Stimulated activated CD4-positive, alpha-beta T cell treated with anti-CD3 and anti-CD28 coated beads, Interleukin-2, amount 100 ng/mL, for 4 hours (primary cell): ENCODE measurements around the gene GTF3A.

ENCODE experiments used
- DNase-seq: peaks from one replicate; pipeline ENCODE4 v3.0.0-alpha.2; 2020; ENCODE audit warnings: low read depth

The GTF3A gene

GRCh38 chr13:27405546-27406134 is 18.8 kb upstream of the GTF3A start:
- no peak for DNase-seq

GRCh38 chr13:27406178-27406939 is 18.1 kb upstream of the GTF3A start:
- no peak for DNase-seq

DNA sequence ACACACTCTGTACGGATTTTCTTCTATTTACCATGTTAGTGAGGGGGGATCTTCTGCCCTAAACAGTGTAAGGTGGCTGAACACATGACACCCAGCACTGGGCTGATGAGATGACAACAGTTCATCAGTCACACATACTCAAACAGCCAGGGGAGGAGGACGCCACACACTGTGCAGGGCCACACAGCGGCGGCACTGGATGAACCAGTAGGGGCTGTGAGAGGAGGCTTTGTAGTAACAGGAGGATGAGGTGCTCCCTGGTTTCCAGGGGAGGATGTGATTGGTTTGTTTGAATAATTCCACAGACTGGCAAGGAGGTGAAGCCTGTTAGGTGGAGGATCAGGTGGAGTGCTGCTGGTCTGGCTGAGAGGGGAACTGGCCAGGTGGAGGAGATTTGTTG is 16.3 kb upstream of the GTF3A start:
- DNase-seq, result no peak

DNA sequence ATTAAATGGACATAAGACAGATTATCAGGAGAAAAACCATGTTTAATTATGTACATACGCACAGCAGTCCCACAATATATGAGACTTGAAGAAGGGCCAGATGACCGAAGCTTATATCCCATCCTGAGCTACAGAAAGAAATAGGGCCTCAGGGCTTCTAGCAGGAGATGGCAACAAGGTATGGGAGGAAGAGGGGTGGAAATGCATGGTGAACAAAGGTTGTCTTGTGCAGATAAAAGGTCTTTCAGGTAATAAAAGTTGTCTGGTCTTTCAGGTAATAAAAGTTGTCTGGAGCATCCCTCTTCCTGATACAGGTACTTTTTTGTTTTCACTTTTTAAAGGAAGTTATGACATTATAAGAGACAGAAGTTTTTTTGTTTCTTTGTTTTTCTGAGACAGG is 15.4 kb upstream of the GTF3A start:
- DNase-seq, result no peak

DNA sequence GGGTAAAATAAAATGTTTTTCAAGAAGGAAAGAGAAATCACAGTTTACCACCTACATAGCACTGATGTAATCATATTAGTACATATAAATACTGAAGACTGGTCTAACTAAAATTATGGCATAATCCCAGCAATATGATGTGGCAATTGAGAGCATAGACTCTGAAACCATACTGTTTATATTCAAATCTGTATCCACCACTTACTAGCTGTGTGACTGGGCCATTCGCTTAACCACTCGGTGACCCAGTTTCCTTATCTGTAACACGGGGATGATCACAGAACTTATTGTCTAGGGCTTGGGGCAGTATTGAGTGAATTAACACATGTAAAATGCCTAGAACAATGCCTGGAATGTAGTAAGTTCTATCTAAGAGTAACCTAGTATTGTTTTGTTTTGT is 13.1 kb upstream of the GTF3A start:
- no peak for DNase-seq

DNA sequence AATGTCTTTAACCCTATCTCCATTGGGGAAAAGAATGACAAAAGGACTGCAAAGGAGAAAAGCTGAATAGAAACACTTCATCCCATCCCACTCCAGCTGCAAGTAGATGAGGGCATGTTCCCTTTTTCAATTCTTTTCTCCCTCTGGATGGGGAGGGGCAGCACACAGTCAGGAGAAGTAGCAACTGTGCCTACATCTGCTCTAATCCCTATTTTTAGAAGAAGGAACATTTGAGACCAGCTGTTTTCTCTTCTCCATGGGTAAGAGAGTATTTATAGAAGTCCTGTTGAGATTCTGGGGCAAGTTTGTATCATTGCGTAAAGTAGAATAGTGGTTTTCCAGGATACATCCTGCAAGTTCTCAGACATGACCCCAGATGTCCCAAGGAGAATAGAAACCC is 9.3 kb upstream of the GTF3A start:
- DNase-seq, result no peak

- no peak for DNase-seq
Observed at GRCh38 chr13:27419328-27419727, 5.1 kb upstream of the GTF3A start.

DNA sequence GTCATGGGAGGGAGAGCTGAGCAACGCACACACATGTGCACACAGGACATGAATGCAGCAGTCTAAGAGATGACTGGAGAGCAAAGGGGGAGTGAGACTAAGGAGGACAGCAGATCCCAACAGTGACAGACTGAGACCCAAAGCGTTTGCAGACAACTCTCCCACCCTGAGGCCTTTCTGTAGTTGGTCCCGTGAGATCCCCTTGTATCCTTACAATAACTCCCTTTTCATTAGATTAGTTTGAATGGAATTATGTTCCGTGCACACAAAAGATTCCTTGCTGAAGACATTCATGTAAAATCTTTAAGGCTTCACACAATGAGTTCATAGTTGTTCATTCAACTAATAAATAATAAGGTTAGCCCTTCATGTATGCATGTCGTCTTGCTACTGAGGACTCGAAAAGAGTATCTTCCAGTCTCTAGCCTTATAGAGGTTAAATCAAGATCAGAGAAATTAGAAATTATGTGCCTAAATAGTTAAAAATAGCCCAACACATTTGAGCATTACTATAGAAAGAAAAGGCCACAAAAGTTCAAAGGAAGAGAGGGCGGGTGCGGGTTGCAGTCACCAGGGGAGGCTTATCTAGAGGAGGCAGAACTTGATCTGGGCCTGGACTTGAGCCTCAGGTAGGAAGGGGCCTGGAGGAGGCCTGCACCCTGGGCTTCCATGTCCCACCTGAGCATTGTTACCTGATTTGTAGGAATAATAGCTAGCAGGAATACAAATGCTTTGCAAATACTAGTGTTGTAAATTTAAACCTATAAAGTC is 3.1 kb upstream of the GTF3A start:
- DNase-seq, result no peak

DNA sequence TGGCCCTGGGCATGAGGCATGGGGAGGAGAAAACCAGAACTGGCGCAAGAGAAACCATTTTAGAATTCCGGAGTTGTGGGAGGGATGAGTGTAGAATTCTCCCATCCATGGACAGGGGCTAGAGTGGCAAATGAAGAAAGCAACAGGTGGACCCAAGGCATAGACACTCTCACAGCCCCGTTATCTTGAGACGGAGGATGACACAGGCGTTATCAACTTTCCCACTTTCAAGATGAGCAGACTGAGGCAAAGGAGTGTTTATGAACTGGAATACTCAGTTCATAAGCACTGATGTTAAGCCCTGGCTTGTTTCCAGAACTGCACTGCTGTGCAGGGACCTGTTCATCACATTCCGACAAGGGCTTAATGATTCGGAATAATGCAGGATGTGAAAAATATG is 1.1 kb upstream of the GTF3A start:
- no peak for DNase-seq

DNA sequence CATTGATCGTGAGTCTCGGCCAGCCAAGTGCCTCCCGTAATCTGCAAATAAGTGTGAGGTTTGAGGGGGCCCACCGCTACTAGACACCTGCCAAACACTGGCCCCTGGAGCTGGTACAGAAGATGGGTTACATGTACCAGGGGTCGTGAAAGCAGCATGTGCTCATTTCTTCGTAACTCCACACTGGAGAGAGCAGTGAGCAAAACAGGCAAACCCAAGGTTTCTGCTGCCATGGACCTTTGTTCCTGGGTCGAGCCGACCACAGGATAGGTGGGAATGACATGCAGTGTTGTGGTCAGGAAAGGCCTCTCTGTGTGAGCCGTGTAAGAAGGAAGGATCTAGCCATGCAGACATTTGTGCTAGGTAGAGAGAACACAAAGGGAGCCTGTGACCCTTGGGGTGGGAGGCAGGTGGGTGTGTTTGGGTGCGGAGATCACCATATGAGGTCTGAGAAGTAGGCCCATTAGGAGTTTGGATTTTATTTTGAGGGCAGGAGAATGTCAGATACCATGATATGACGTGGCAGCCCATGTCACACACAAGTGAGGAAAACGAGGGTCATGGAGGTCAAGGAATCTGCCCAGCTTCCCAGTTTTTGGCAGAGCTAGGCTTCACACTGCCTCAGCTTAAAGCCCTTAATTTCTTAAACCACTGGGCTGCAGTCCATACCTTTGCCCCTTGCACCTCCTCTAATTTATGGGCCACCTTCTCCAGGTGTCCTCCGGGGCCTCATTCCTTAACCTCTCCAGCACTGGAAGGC is 919 bp downstream of the GTF3A start:
- DNase-seq, result no peak

GRCh38 chr13:27425918-27426630 is 1.7 kb downstream of the GTF3A start:
- peak; percentile 65 for DNase-seq

- DNase-seq, result no peak
Observed at GRCh38 chr13:27427641-27428040, 3.2 kb downstream of the GTF3A start.

GRCh38 chr13:27428160-27428559 is 3.7 kb downstream of the GTF3A start:
- DNase-seq, result no peak

- DNase-seq, result no peak
Observed at GRCh38 chr13:27432180-27432579, 7.8 kb downstream of the GTF3A start.

GRCh38 chr13:27432611-27433210 is 8.3 kb downstream of the GTF3A start:
- no peak for DNase-seq

DNA sequence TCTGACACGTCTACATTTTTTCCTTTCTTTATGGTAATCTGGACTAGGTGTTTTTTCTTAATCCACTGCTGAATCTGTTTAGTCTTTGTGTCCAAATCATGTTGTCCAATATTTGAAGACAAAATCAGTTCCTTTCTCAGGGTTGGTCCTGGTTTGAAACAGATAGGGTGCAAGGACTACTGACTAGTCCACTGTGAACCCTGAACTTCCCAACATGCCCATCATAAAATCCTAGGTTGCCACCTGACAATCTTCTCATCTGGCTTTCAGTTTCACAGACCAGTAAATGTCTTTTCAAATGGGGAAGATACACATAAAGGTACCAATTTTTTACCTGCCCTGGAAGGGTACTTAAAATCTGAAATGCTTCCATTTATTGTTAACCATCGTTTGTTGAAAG is 12.7 kb downstream of the GTF3A start:
- DNase-seq, result no peak

DNA sequence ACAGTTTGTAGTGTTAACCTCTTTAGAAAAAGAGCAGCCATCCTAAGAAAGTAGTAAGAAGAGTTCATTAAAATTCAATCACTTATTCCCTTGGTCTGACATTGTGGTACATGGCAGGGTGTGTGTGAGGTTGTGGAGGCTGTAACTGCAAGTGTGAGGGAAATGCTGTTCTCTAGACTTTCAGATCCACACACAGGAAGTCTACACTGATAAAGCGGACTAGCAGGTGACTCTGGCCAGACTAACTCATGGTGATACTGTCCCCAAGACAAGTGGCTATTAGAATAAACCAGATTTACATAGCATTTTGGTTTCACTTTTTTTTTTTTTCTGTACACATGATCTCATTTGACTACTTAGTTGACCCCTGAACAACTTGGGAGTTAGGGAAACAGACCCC is 16.0 kb downstream of the GTF3A start:
- DNase-seq, result no peak

DNA sequence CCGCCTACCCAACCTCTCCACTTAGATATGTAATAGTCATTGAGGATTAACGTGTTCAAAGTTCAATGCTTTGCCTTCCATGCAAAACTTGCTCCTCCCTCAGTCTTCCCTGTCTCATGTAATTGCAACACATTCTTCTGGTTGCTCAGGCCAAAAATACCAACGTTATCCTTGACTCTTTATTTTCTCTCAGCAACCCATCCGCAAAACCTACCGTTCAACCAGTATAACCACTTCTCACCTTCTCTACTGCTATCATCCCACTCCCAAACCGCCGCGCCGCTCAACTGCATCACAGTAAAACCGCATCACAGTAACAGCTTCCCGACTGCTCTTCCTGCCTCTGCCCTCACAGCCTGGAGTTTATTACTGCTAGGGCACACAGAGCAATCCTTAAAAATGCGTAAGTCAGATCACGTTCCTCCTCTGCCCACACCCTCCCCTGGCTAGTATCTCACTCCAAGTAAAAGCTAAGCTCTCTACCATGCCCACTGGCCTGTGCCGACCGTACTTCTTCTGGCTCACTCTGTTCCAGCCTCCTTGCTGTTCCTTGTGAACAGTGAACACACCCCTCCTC is 17.7 kb downstream of the GTF3A start:
- no peak for DNase-seq

DNA sequence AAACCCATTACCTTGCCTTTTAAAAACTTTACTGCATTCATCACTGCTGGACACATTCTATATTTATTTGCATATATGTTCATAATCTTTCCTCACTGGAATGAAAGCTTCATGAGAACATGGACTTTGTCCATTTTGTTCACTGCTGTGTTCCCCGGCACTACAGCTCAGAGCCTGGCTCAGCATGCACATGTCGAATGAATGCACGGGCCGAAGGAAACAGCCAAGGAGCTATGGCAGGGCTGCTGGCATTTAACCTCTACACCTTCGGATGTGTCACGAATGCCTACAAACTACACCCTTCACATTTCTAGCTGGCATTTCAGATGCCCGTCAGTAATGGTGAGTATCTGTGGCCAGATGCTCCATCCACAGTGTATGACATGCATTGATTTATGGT is 18.4 kb downstream of the GTF3A start:
- no peak for DNase-seq

- DNase-seq, result no peak
Observed at GRCh38 chr13:27446986-27447583, 22.7 kb downstream of the GTF3A start.

DNA sequence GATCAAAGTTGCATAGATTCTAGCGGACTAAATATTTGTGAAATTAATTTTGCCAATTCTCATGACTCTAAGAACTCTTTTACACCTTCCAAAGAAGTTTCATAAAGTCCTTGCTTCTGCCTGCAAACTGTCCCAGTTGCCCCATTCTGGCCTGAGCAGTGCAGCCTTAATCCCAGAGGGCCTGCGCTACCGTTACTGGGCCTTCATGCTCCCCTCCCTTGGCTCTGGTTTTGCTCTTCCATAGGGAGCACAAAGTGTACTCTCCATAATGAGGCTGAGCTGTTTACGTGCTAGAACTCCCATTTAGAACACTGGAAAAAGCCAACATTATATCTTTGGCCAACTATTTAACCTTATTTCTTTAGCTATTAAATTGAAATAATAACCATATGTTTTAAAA is 23.9 kb downstream of the GTF3A start:
- no peak for DNase-seq
